Endometrium (tissue), 2 donors: Measurements from ENCODE around the gene MARVELD1.

Source experiments
- FAIRE-seq: peaks from 2 replicates; lab custom pipeline; 2012; peaks lifted over from hg19 to GRCh38; lab: Jason Lieb, UNC
- donor health status: control.
- donor health status: control.

MARVELD1 gene

DNA sequence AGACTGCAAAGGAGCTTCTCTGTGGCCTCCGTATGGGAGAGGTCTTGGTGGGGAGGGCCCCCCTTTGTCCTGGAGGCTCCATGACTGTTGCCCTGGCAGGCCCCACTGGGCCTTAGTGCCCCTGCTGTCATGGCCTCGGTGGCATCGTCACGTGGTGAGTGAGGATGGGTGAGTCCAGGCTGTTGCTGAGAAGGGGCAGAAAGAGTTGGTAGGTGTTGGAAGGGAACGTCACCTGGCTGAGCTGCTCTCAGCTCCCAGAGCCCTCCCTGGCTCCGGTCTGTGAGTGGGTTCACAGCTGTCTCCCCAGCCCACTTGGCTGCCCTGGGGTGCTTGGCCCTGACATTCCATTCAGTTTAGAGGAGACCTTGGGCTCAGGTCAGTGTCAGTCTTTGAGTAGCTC is 42.2 kb downstream of the MARVELD1 start:
- no peak for FAIRE-seq

DNA sequence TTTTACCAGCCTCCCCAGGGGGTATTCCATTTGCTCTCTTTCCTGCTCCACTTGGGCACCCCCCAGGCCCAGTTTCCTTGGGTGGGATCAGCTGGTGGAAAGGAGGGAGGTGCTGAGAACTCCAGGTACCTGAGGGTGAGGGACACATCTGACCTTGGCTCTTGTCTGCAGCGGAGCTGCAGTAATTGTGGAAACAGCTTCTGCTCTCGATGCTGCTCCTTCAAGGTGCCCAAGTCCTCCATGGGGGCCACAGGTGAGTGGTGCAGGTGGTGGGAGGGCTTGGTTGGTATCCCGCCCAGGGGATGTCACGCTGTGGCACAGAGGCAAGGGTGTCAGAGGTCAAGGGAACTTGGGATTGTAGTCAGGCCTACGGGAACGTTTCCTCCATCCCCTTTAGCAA is 43.9 kb downstream of the MARVELD1 start:
- no peak for FAIRE-seq

DNA sequence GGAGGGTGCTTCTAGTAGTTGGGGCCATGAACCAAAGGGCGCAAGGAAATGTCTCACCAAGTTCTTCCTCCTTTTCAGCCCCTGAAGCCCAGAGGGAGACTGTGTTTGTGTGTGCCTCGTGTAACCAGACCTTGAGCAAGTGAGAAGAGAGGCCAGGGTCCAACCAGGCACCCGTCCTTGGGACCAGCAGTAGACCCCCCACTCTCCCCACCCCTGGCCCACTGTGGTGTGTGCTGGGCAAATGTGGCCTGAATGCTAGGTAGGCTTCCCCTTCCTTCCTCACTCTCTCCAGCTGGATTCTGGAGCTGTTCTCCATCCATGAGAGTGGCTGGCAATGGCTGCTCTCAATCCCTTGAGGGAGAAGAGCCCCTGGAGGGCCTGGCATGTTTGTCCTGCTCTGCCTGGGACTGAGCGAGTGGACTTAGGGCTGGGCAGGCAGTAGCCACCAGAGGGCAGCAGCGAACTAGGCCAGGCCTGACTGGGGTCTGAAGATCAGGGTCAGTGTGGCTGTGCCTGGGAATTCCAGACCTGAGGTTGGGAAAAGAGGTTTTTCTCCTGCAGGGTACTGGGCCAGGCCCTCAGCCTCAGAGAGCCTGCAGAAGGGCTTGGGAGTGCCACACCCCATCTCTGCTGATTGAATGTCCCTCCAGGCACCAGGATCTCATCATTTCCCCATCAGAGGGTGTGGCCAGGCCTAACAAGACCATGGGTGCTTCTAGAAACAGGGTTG is 45.8 kb downstream of the MARVELD1 start:
- no peak for FAIRE-seq

DNA sequence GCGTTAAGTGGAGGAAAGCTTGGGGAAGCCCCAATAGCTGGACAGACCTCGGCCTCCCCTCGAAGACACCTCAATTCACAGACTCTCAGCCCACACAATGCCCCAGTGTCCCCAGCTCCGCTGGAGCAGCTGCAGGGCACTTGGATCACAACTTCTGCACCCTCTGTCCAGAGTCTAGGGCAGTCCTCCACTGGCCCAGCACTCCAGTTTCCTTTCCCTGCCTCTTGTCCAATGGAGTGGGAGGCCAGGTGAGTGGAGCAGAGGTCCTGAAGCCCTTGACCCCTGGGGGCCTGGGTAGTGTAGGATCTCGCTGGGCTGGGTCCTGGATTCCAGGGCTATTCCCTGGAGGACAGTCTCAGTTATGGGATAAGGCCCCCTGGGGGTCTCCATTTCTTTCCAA is 46.4 kb downstream of the MARVELD1 start:
- FAIRE-seq: no peak

DNA sequence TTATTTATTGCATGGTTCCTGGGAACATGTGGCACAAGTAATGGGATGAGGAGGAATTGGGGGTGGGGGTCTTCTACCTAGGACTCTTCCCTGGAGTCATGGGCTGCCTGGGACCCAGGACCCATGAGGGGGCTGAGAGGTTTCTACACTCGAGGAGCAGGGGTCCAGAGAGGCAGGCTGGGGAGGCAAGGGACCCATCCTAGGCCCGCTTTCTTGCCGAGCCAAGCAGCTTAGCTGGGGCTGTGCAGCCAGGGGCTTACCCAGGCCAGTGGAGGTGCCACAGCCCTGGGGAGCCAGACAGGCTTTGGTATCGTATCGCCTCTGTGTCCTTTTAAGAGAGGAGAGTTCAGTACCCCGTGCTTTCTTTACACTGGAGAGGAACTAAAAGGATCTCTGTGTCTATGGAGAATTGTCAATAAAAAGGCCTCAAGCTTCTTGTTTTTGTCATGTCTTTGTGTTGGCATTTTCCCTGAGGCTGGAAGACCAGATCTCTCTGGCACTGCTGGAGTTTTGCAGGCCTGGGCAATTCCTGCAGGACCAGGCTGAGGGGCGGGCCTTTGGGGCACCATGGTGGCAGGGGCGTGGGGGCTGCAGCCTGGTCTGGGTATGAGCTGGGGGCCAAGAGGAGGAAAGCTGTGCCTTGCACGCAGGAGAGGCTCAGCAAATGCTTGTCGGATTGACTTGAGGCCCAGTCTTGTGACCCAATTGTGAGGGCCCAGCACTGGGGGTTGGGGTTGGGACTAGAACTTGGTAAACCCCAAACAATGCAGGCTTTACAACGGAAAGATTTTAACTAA is 47.1 kb downstream of the MARVELD1 start:
- FAIRE-seq: no peak

DNA sequence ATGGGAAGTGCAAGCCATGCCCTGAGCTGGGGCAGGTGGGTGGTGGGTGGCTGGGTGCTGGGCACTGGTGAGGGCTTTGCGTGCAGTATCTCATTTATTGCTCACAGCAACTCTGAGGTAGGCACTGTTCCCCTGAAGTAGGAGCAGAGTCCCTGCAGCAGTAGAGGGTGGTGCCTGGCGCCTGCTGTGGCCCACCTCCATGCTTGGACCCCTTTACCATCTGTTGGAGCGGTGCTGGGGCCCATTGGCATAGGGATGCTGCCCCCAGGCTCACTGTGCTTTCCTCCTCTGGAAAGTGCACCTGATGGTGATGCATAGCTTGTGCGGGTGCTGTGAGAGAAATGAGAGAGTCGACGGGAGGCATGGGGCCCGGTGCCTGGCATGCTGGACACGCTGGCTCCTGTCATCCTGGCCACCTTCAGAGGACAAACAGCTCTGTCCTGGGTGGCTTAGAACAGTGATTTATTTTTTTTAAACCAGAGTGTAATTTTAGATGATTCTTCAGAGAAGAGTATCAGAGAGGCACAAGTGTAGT is 47.9 kb downstream of the MARVELD1 start:
- no peak for FAIRE-seq

DNA sequence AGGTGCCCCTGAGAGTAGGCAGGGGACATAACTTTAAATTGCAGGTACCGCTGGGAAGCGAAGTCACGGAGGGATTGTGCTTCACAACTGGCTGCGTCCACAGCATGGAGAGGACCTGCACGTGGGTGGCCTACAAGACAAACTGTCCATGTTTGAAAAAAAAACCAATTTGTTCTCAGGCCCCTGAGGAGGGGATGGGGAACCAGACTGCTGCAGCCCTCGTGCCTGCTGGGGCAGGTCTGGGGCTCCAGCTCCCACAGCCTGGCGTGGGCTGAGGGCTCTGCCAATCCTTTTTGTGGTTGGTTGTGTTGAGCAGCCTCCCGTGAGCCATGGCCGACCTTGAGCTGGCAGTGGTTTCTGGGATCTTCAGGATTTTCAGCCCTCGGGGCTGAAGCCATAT is 48.5 kb downstream of the MARVELD1 start:
- no peak for FAIRE-seq

DNA sequence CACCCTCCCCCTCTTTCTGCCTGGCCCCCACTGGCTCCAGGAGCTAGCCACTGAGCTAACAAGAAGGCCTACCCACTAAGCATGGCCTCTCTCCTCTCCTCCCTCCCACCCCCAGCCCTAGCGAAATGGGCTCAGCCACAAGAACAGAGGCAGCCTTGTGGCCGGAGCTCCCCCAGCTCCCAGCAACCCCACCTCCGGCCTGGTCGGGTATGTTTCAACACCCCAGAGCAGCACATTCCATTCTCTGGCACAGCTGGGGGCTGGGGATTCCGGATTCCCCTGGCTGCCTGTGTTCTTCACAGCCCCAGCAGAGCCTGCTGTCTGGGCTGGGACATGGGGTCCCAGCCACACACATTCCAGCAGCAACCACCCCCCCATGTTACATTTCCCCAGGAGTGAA is 49.3 kb downstream of the MARVELD1 start:
- FAIRE-seq: no peak

DNA sequence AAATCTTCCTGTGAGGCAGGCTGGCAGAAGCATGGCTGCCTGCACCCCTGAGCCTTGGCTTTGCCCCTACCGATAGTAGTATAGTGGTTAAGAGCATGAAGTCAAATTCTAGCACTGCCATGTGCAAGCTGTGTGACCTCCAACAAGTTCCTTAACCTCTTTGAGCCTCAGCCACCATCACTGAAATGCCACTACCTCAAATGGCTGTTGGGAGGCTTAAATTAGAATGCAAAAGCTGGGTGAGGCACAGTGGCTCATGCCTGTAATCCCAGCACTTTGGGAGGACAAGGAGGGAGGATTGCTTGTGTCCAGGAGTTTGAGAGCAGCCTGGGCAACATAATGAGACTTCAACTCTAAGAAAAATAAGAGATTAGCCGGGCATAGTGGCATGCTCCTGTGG is 49.9 kb downstream of the MARVELD1 start:
- FAIRE-seq: no peak

DNA sequence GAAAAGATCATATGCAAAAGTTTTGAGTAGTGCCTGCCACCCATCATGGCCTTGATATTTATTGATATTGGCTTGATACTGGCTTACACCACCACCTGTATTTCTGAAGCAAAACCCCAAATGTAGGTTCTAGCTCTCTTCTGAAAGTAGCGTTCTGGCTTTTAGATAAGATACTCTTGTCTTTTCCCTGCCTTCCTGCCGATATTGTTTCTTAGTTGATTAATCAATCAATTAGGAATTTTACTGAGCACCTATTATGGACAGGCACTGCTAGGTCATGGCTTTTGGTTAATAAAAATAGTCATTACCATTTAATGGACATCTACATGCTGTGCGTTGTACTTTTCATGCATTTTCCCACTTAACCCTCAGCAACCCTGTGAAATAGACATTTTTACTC is 50.4 kb downstream of the MARVELD1 start:
- FAIRE-seq: no peak

DNA sequence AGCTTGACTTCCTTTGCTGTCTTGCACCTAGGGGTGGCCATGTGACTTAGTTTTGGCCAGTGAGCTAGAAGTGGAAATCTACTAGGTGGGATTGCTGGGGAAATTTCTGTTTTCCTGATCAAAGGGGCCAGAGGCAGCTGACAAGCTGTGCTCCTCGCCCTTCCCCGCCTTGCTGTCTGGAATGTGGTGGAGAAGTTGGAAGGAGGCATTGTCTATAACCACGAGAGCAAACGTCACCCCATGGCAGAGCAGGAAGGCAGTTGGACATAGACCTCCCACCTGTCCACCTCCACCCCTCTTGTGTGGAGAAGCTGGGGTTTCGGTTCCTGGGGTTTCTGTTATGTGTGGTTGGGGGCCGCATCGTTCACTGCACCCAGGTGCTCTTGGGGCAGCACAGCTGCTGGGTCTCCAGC is 51.0 kb downstream of the MARVELD1 start:
- no peak for FAIRE-seq

DNA sequence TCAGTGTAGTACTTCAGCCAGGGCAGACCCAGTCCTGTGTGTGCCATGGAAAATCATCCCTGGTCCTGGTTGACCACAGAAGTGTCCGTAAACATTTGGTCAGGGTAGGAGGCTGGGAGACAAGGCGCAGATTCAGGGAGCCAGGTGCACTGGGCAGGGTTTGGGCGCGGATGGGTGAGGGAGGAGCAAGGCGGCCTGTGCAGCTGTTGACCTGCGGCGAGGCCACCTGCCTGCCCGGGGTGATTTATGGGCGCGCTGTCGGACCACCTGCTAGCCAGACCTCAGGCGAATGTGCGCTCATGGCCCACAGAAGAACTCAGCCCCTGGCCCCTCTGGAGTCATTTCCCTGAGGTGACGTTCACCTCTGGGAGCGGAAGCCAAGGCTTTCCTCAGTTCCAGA is 51.7 kb downstream of the MARVELD1 start:
- FAIRE-seq: no peak

DNA sequence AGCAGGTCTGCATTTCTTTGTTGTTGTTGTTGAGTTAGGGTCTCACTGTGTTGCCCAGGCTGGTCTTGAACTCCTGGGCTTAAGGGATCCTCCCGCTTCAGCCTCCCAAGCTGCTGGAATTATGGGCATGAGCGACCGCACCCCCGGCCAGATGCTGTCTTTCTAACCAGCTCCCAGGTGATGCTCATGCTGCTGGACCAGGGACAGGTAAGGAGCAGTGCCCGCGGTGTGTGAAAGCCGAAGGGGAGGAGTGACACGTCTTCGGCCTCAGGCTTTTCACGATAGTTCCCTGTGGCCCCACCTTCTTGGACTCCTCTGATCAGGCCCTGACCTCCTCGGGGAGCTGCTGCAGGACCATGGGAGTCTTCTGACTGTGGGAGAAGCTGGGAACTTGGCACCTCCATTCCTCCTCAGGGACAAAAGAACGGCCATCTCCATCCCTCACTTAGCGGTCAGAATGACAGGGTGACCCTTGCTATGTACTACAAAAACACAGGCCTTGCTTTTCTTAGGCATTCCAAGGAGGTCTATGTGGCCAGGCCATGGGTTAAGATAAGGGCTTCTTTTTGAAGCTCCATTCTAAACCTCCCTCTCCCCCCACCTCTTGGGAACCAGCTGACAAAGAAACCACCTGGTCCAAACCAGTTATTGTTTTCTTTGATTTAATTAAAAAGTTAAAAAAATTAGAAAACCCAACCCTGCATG is 52.7 kb downstream of the MARVELD1 start:
- no peak for FAIRE-seq

DNA sequence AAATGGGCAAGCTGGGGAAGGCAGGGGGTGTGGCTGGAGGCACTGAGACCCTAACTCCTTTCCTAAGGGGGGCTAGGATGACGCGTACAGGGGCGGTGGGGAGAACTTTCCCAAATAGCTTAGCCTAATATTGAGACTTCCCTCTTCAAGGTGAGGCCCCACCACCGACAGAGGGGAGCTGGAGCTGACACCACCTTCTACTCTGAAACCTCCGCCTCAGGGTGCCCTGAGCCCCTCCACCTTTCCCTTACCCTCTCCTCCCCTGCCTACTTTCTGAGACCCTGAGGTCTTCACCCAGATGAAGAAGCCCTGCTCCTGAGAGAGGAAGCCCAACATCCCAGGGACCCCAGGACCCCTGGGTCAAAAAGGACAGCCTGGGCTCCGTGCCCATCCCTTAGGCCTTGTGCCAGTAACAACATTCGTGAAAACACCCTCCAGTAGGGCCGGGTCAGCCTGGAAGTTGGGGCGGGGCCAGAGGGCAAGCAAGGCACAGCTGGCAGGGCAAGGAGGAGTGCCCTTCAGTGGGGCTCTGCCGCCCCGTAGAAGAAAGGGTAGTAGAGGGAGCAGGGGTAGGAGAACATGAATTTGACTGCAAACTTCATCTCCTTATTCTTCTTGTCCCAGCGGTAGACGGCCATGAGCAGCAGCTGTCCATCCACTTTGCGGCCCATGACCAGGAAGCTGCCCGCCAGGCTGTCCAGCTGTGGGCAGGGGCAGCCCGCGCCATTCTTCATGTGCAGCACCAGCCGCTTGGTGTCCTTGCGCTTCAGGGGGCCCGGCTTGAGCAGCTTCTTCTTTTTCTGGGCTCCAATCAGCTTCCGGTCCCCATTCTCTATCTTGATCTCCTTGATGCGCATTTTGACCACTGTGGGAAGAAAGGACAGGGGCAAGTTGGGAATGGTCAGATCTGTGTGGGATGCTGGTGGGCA is 53.7 kb downstream of the MARVELD1 start:
- no peak for FAIRE-seq
